ENCODE results near the gene PLXNA4.

Gene PLXNA4

DNA sequence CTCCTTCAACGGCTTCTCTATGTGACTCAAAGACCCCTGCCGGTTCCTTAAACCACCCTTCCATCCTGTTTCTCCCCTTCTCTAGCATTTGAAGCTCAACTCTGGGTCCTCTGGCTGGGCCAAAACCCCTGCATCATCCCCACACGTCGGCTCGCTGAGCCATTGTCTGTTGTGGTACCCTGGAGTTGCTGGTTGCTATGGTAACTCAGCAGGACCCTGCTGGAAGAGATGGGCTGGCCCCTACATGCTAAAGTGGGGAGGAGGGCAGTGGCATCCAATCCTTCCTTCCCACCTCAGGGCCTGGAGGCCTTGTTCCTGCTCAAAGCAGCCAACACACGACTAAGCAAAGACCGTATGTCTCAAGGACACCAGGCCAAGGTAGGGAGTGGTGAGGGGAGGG is 452.5 kb downstream of the PLXNA4 start:
- no peak for DNase-seq

DNA sequence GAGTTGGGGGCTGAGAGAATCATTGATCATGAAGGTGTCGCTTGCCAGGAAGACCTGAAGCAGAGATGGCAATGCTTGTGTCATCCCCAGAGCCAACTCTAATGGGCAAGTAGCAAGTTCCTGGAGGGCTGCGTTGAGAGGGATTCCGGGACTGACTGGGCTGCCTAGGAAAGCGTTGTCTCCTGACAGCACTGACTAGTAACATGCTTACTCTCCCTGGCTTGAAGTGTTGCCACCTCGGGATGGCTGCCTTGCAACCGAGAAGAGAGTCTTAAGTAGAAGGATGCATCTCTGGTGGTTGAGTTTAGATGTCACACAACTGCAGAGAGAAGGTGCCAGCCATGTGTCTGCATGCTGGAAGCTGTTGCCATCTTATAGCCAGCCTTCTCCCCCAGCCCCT is 453.4 kb downstream of the PLXNA4 start:
- DNase-seq: no peak

DNA sequence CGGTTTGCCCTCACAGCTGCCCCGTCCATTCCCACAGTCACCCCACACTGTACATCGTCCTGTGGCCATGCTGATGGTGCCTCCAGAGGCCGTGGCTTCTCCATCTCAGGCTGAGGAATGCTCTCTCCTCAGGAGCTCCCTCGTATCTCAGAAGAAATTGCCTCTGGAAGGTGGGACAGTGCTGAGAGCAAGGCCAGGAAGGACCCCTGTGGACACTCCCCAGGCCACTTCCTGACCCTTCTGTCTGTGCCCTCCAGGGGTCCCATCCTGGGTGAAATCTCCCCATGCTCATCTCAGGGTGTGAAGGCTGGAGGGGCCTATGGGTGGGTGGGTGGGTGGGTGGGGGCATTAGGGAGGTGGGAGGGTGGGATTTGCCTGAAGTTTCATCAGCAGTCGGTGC is 454.3 kb downstream of the PLXNA4 start:
- no peak for DNase-seq

DNA sequence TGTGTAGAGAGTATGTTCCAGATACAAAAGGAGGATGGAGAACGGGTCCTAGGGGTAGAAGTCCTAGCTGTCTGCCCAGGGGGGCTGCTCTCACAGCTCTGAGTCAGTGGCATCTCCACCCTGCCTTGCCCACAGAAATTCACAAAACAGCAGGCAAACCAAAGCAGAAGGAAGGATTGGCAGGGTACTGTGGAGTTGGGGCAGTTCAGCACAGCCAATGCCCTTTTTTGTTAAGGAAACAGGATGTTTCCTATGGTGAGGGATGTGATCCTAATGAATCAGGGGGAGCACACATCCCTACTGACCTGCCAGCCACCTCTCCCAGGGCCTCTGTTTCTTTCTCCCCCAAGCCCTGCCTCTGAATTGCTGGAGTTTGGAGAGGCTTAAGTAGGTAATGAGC is 457.6 kb downstream of the PLXNA4 start:
- no peak for DNase-seq

DNA sequence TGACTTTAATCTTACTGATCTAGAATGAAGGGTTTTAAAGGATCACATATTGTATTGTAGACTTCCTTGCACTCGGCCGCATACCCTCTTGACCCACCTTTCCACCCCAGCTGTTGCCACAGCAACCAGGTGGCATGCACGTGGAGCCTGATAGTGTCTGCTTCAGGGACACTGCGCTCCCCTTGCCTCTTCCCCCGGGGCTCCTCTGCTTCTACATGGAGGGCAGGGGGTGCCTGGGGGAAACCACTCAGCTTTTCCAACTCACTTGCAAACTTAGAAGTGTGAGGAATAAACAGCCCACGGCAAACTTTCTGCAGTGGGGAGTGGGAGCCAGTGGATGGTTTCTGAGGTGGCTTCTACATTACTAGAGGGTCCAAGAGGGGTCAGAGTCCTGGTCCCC is 458.6 kb downstream of the PLXNA4 start:
- no peak for DNase-seq

DNA sequence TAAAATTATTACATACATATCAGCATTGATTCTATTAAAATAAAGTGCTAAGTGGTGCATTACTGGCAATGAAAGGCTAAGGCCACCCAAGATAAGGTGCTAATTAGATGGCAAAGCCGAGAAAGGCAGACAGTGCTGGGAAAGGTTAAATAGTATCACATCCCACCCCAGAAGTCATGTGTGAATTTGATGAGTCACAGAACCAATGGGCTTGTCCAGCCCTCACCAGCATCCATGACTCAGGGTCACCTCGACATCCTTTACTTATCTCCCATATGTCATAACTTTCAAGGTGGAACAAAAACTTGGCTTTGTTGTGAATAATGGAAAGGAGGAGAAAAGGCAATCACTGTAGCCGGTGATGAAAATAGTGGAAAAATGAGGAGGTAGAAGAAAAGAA is 459.1 kb downstream of the PLXNA4 start:
- DNase-seq: no peak

DNA sequence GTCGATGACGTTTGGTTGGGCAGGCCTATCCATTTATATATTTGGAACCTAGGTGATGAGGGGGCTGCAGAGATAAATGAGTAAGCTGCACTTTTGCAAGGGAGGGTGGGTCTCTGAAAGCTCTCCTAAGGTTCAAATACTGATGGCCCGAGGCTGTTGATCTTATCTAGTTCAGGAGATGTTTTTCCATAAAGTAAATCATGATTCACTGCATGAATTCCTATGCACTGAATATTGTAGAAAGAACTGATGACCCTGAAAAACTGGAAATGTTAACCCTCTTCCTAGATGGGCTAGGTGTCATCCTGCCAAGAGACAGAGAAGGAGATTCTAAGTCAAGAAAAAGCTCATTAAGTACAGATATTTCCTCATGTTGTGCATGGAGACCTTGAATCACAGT is 459.9 kb downstream of the PLXNA4 start:
- DNase-seq: no peak

DNA sequence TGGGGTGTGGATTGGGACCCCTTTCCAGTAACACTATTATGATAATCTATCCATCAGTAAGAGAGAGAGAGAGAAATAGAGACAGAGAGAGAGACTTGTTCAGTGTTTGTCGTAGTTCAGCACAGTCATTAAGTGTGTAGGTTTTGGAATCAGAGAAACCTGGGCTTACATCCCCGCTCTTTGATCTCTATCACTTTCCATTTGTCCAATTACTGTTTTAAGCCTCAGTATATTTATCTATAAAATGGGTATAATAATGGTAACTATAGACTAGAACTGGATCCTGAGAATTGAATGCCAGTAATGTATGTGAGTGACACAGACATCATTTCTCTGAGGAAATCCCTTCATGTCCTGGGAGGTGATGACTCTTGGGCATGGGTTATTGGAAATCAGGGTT is 460.5 kb downstream of the PLXNA4 start:
- no peak for DNase-seq

DNA sequence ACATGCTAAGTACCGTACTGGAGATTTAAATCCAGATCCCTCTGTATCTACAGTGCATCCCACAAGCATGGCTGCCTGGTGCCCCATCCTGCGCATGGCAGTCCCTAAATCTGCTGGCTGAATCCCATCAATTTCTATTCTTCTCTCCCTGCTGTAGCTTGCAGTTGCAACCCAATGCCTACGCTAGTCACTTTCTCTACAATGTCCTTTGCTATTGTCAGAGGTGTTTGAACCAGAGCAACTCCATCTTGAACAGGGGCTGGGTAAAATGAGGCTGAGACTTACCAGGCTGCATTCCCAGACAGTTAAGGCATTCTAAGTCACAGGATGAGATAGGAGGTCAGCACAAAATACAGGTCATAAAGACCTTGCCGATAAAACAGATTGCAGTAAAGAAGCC is 461.2 kb downstream of the PLXNA4 start:
- DNase-seq: no peak

DNA sequence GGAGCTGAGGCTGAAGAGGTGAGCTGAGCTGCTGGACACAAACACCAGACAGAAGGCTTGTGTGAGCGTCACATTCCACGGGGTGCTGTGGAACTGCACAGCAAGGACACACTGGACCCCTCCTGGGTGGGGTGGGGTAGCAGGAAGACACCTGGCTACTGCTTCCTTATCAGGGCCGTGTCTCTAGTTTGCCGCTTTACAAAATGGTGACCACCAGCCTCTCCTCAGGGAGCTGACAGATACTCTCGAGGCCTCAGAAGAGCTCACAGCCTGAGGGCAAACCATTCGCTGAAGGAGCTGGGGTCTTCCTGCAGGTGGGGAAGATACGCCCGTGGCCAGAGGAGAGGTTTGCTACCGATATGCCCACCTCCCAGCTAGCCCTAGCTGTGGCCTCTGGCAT is 461.9 kb downstream of the PLXNA4 start:
- DNase-seq: no peak

DNA sequence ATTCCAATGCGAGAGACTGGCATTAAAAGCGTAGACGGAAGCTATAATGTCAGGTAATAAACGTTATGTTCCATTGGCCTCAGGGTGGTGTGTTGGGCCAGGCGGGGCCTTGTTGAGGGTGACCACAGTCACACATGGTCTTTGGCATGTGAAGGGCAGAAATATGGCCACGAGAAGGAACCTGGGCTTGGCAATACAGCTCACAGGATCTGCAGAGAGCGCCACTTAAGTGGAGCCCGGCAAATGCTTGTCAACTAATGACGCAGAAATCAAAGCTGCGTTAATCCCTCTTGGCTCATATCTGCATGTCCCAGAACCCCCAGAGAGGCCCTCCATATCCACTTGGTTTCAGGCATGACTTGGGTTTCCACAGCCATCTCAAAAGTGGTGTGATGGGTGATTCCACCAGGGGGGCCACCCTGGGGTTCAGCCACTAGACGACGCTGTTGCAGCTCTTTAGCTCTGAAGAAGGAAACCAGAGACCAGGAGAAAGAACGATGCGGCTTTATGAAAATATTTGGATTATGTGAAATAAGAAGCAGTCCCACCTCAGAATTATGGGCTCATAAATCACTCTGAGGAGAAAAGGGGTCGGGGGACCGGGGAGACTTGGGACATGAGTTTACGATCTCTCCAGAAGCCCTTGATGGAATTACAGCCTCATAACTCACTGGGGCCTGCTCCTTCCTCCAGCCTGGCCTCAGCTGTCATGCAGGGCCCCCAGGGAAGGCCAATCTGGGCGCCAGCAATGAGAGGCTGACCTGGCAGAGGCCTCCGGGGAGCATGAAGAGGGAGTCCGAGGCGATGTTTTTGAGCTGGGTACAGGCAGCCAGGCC is 462.5 kb downstream of the PLXNA4 start:
- no peak for DNase-seq

DNA sequence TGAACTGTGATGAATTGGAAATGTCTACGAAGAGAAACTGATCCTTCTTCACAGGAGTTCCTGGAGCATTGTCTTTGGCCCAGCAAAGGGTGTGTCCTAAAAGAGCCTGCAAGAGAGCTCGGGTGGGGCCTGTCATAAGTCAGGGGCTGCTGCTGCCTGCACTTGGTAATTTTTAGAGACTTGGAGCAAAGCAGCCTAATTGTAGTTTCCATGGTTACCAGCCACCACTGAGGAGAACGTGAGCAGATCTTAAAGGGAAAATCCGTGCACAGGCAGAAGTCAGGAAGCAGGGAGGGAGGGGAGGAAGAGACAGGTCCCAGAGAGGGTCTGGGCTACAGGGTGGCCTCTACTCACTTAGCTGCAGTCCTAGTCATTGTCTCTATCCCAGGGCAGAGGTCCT is 463.6 kb downstream of the PLXNA4 start:
- DNase-seq: no peak

DNA sequence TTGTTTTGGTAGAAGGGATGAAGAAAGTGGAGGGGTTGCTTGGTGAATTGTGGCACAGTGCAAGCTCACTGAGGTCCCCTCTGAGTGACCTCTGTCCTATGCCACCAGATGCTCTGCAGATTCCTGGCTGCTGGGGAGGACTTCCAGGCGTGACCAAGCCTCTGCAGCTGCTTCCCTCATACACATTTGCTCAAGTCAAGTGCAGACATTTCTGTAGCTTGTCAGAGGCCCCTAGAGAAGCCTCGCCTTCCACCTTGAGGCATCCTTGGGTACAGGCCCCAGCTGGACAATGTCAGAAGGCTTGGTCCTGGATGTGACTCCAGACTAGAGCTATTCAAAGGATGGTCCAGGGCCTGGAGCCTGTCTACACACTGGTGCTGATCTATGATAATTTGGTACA is 464.2 kb downstream of the PLXNA4 start:
- no peak for DNase-seq

DNA sequence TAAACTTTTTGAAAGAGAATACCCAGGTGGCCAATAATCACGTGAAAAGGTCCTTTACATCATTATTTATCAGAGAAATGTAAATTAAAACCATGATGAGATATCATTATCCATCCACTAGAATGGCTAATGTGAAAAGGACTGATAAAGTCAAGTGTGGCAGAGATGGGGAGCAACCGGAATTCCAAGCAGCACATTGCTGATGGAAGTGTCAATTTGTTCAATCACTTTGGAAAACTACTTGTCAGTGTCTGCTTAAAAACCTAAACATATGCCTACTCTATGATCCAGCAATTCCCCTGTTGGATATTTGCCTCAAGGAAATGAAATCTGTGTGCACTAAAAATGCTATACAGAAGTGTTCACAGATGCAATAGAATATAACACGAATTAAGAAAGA is 465.6 kb downstream of the PLXNA4 start:
- no peak for DNase-seq

DNA sequence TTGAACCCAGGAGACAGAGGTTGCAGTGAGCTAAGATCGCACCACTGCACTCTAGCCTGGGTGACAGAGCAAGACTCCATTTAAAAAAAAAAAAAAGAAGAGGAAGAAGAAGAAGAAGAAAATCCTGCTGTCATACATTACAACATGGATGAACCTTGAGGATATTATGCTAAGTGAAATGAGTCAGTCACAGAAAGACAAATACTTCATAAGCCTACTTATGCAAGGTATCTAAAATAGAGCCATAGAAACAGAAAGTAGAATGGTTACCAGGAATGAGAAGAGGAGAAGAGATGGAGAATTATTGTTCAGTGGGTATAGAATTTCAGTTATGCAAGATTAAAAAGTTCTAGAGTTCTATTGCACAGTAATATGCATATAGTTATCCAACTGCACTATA is 466.5 kb downstream of the PLXNA4 start:
- no peak for DNase-seq

DNA sequence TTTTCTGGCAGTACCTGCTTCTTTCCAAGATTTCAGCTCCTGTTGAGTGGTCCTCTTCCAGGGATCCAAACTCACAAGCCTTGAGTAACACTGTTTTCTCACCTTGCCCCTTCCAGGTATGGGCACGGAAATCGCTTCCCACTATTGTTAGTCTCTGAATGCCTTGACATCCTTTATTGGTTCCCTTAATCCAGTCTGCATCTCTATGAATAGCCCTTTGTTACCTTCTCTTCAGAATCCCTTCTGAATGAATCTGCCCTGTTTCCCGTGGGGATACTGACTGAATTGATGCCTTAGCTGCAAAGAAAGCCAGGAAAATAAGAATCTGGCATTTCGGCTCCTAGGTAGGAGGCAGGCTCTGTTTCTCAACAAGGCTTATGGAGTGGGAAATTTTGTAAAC is 467.7 kb downstream of the PLXNA4 start:
- DNase-seq: no peak

DNA sequence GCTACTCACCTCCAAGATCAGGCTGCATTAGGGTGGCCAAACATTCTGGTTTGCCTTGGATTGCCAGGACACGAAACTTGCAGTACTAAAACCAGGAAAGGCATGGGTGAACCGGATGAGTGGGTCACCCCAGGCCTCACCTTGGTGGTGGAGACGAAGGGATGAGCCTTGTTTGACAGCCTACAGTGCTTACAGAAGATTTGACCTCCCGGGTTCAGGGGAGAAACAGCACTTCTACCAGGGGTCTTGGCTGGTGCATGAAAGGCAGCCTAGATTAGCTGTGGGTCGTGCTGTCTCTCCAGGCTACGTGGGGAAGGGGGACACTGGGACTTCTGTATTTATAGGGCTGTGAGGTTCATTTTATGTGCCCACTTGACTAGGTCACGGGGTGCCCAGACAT is 469.8 kb downstream of the PLXNA4 start:
- DNase-seq: no peak

DNA sequence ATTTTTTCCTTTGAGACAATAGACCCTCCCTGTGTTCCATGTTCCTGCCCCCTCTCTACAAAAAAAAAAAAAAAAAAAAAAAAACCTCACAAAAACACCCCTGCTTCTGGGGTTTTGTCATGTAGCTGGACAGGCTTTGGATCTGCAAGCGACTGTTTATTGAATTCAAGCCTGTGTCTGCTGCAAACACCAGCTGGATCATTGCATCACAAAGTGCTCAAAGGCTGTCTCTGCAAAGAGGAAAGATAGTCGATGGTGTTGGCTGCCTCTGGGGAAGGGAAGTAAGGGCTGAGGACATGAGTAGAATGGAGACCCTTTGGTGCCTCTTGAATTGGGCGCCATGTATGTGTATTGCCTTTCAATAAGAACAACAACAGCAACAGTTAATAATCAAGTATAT is 471.2 kb downstream of the PLXNA4 start:
- DNase-seq: no peak

DNA sequence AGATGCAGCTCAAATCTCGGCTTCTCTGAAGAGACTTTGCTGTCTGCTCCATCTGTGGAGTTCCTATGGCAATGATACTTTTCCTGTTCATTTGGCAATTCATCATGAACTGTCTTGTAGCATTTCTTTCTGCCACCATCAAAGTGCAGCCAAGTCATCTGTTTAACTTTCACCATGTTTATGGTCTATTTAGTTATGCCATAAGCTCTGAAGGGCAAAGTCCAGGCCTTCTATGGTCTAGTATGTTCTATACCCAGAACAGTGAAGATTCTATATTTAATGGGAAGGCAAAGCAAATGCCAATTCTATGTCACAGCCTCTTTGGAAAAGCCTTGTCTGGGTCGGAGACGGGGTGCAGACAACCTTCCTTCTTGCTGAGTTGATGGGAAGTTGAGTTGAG is 472.6 kb downstream of the PLXNA4 start:
- no peak for DNase-seq

DNA sequence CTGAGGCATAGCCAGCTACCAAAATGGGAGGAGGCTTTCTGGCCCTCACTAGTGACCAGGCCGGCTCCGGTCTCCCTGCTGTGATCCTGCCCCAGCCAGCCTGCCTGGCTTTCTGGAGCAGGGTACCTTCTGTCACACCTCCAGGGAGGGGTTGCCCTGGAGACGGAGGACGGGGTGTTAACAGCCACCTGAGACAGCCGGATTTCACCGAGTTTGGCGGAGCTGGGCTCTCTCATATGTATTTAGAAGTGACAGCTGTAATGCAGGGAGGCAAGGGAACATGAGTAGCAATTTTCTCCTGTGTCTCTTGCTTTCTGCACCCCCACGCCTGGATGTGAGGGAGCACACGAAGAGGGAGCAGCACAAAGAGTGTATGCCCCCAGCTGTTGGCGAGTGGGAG is 473.3 kb downstream of the PLXNA4 start:
- DNase-seq: no peak

DNA sequence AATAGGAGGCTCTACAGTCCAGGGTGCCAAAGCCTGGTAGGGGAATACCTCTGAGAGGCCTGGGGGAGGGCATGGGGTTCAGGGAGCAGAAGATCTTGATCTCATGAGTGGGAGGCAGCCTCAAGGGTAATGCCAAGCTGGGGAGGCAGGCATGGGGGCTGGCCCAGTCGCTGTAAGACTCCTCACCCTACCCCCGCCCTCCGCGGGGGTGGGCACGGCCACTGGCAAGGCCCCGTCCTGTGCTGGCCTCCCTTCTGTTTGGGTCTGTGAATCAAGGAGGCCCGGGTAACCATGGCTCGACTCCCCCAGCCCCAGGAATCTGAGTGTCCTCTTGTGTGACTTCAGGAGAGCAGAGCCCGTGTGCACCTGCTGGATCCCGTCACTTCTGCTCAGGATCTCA is 473.9 kb downstream of the PLXNA4 start:
- DNase-seq: no peak

DNA sequence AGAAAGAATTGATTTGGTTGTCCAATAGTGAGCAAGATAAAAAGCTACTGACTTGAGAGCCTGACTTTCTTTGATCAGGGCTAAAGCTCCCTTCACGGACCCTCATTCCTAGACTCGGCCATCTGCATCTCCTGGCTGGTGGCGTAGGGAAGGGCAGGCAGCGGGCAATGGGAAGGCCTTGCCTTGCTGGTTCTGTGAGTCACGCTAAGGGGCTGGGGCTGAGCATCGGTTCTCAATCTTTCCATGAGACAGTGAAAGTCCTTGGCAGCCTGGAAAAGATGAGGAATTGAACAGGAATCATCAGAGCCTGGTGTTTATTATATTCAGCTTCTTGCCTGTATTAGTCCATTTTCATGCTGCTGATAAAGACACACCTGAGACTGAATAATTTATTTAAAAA is 475.3 kb downstream of the PLXNA4 start:
- DNase-seq: no peak

DNA sequence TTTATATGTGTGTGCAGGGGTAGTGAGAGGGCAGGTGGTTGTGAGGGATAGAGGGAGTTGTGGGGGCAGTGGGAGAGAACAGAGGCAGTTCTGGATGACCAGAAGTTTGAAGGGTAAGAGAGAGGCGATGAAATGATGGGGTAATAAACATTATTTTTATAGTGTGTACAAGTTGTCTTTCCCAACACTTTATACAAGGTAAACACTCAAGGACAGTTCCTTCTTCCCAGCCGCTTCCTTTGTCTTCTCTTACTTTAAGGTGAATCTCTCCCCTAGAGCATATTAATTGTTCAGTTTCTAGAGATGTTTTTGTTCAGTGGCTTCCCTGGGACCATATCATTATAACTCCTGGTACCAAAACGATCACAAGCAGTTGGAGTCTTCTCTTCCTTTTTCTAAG is 475.8 kb downstream of the PLXNA4 start:
- DNase-seq: no peak

DNA sequence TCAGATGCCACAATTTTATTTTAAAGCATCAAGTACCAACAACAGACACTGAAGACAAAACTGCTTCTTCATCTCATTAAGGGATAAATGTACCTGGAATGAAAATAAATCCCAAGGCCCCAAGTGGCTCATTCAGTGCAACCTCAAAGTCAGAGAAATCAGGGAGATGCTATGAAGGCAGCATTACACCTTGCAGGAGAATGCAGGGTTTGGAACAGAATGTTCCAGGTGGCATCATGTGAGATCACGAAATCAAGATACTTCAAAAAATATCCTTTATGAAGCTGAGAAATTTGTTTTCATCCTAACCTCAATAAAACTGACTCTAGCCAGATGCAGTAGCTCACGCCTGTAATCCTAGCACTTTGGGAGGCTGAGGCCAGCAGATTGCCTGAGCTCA is 477.1 kb downstream of the PLXNA4 start:
- no peak for DNase-seq

DNA sequence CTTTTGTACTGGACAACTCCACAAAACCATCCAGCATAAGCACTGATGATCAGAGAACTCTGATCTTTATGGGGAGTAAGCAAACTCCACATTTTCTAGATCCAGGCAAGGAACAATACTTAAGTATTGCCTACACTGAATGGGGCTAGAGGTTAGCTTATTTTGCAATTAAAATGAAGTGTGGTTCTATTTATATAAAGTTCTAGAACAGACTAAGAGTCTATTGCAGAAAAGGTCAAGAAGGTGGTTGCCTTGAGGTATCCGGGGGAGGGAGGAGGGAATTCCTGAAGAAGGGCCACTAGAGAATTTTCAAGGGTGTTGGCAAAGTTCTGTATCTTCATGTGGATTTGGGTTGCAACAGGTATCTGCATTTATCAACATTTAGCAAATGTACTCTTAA is 477.9 kb downstream of the PLXNA4 start:
- DNase-seq: no peak
